NCI-H1048 (cell line): ENCODE measurements around the gene KIF21A.

Experiments used
- DNase-seq: peaks from one replicate; lab custom pipeline; 2025; lab: John Stamatoyannopoulos, UW

KIF21A gene

GRCh38 chr12:39440101-39440500, 2.8 kb downstream of the KIF21A start:
- no peak for DNase-seq

GRCh38 chr12:39435531-39435930, 7.4 kb downstream of the KIF21A start:
- DNase-seq, result no peak

GRCh38 chr12:39431797-39432196, 11.1 kb downstream of the KIF21A start:
- DNase-seq, result no peak

GRCh38 chr12:39431002-39431796, 11.7 kb downstream of the KIF21A start:
- no peak for DNase-seq

GRCh38 chr12:39429809-39430208, 13.1 kb downstream of the KIF21A start:
- no peak for DNase-seq

GRCh38 chr12:39427360-39427808, 15.5 kb downstream of the KIF21A start:
- no peak for DNase-seq

- DNase-seq, result no peak
Observed at GRCh38 chr12:39426636-39427240, 16.2 kb downstream of the KIF21A start.

- no peak for DNase-seq
Observed at GRCh38 chr12:39420043-39420442, 22.9 kb downstream of the KIF21A start.

GRCh38 chr12:39419471-39419870, 23.4 kb downstream of the KIF21A start:
- DNase-seq, result no peak

GRCh38 chr12:39417916-39418315, 25.0 kb downstream of the KIF21A start:
- DNase-seq, result no peak

- no peak for DNase-seq
Observed at GRCh38 chr12:39413836-39414771, 28.8 kb downstream of the KIF21A start.

- no peak for DNase-seq
Observed at GRCh38 chr12:39412210-39412609, 30.7 kb downstream of the KIF21A start.

GRCh38 chr12:39406262-39406661, 36.7 kb downstream of the KIF21A start:
- DNase-seq, result no peak

GRCh38 chr12:39405580-39405979, 37.3 kb downstream of the KIF21A start:
- DNase-seq, result no peak

GRCh38 chr12:39404000-39404399, 38.9 kb downstream of the KIF21A start:
- no peak for DNase-seq

GRCh38 chr12:39403376-39403775, 39.5 kb downstream of the KIF21A start:
- no peak for DNase-seq

- no peak for DNase-seq
Observed at GRCh38 chr12:39402922-39403321, 40.0 kb downstream of the KIF21A start.

- DNase-seq, result no peak
Observed at GRCh38 chr12:39401459-39401858, 41.5 kb downstream of the KIF21A start.

- DNase-seq, result no peak
Observed at GRCh38 chr12:39395866-39396265, 47.1 kb downstream of the KIF21A start.

- DNase-seq, result no peak
Observed at GRCh38 chr12:39393890-39394289, 49.0 kb downstream of the KIF21A start.

- DNase-seq, result no peak
Observed at GRCh38 chr12:39393179-39393578, 49.7 kb downstream of the KIF21A start.

GRCh38 chr12:39392154-39392925, 50.6 kb downstream of the KIF21A start:
- DNase-seq, result no peak
